ENCODE data around the gene FBXW12. TPM values are rescaled to one million over a fixed set of nuclear protein-coding genes. Genes with fewer than 3 reads are reported as not detected.

FBXW12 gene
- total RNA-seq, 4 donors from 2014 or later: not detected

GRCh38 chr3:48413611-48414010, 41.6 kb downstream of the FBXW12 start:
- DNase-seq (ENCODE audit: low spot score in 2 of 2): no peak
- WGBS, 2 donors: 72 to 75% methylated on average over 11 to 14 of the region's 14 CpGs
- TF ChIP-seq POLR2A (IDR thresholded peaks at IDR 0.05) (no peak), CTCF (IDR thresholded peaks at IDR 0.05) (no peak)
- no peak overlapping the region for H3K4me3 ChIP-seq (ENCODE audit: low read depth, poor library complexity, severe bottlenecking)
- intact Hi-C loops (cut with DNase I; ENCODE audit: low total_unique reads): no loop called here

- no peak for DNase-seq (ENCODE audit: low spot score in 2 of 2)
- H3K4me3 ChIP-seq (ENCODE audit: low read depth, poor library complexity, severe bottlenecking): no peak overlapping the region
- intact Hi-C loops (cut with DNase I; ENCODE audit: low total_unique reads): no loop called here
- WGBS, 2 donors: 77 to 78% methylated on average over 23 to 25 of the region's 25 CpGs
- TF ChIP-seq CTCF (IDR thresholded peaks at IDR 0.05): no peak
- TF ChIP-seq POLR2A (IDR thresholded peaks at IDR 0.05): no peak
These were observed 42.6 kb downstream of the FBXW12 start for GRCh38 chr3:48414376-48415250.

- TF ChIP-seq POLR2A (IDR thresholded peaks at IDR 0.05) (no peak), CTCF (IDR thresholded peaks at IDR 0.05) (no peak)
- H3K4me3 ChIP-seq (ENCODE audit: low read depth, poor library complexity, severe bottlenecking): no peak overlapping the region
- intact Hi-C loops (cut with DNase I; ENCODE audit: low total_unique reads): no loop called here
- DNase-seq (ENCODE audit: low spot score in 2 of 2): no peak
- 88 to 90% methylated on average over 21 to 24 of the region's 24 CpGs for WGBS, 2 donors
These were observed 43.4 kb downstream of the FBXW12 start for GRCh38 chr3:48415251-48415953.

GRCh38 chr3:48416091-48416505, 44.1 kb downstream of the FBXW12 start:
- intact Hi-C loops (cut with DNase I; ENCODE audit: low total_unique reads): no loop called here
- no peak for TF ChIP-seq CTCF (IDR thresholded peaks at IDR 0.05)
- no peak for TF ChIP-seq POLR2A (IDR thresholded peaks at IDR 0.05)
- WGBS, 2 donors: 93 to 94% methylated on average over 12 to 14 of the region's 14 CpGs
- DNase-seq (ENCODE audit: low spot score in 2 of 2): no peak
- no peak overlapping the region for H3K4me3 ChIP-seq (ENCODE audit: low read depth, poor library complexity, severe bottlenecking)

GRCh38 chr3:48416546-48416945, 44.5 kb downstream of the FBXW12 start:
- no peak for TF ChIP-seq POLR2A (IDR thresholded peaks at IDR 0.05)
- TF ChIP-seq CTCF (IDR thresholded peaks at IDR 0.05): no peak
- no peak overlapping the region for H3K4me3 ChIP-seq (ENCODE audit: low read depth, poor library complexity, severe bottlenecking)
- intact Hi-C loops (cut with DNase I; ENCODE audit: low total_unique reads): no loop called here
- DNase-seq (ENCODE audit: low spot score in 2 of 2): no peak
- WGBS, 2 donors: 95 to 98% methylated on average over 4 of the region's 4 CpGs

Measured in lower leg skin (tissue), 4 donors.